ENCODE results near the gene LDAH.

Gene LDAH

GRCh38 chr2:20661421-20662307 lies 161.2 kb downstream of the LDAH start:
- TF ChIP-seq CTCF (IDR thresholded peaks at IDR 0.05; ENCODE audit: insufficient read depth, low read depth, low read length, missing control alignments), result peak; percentile 97
- DNase-seq (ENCODE audit: low read depth), result peak; percentile 81
- no peak overlapping the region for H3K4me3 ChIP-seq (ENCODE audit: low read depth, low read length)

GRCh38 chr2:20660506-20661420 lies 162.1 kb downstream of the LDAH start:
- no peak for TF ChIP-seq CTCF (IDR thresholded peaks at IDR 0.05; ENCODE audit: insufficient read depth, low read depth, low read length, missing control alignments)
- no peak for DNase-seq (ENCODE audit: low read depth)
- H3K4me3 ChIP-seq (ENCODE audit: low read depth, low read length), result no peak overlapping the region

DNA sequence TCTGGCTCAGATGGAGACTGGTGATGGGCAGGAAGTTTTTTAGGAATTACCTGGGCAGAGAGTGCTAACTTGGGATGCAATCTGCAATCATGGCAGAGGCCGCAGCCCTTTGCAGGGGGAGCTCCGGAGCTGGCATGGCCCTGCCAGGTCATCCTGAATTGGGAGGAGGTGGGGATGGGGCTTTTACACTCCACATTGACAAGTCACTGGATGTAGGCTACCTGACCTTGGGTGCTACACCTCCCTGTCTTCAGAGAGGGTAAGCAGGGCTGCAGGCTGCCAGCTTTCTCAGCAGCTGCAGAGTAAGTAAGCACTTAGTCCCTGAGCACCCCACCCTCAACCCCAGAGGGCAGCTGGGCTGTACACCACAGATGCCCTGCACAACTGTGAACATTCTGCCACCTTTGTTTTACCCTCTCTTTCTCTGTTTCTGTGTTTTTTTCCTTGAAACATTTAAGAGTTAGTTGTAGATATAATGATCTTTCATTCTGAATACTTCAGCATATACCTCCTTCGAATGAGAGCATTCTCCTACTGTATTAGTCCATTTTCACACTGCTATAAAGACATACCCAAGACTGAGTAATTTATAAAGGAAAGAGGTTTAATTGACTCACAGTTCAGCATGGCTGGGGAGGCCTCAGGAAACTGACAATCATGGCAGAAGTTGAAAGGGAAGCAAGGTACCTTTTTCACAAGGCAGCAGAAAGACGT lies 165.2 kb downstream of the LDAH start:
- no peak overlapping the region for H3K4me3 ChIP-seq (ENCODE audit: low read depth, low read length)
- no peak for TF ChIP-seq CTCF (IDR thresholded peaks at IDR 0.05; ENCODE audit: insufficient read depth, low read depth, low read length, missing control alignments)

DNA sequence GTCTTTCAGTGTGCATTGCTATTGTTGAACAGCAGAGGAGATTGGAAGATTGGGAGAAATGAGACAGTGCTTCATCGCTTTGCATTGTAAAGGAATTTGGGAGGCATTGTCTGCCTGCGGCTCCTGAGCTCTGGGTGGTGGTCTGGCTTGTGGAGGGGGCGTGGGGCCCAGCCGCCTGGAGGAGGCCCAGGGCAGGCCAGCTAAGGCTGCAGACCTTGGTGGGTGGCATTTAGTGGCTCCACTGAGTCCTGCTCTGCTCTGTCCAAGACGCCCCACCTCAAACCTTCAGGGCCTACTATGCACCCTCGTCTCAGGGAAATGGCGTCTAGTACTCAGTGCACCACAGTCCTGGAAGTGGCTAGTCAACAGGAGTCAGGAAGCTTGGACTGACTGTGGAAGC lies 166.3 kb downstream of the LDAH start:
- DNase-seq (ENCODE audit: low read depth), result no peak
- H3K4me3 ChIP-seq (ENCODE audit: low read depth, low read length), result no peak overlapping the region
- TF ChIP-seq CTCF (IDR thresholded peaks at IDR 0.05; ENCODE audit: insufficient read depth, low read depth, low read length, missing control alignments), result no peak

More for the DNA sequence above, 165.2 kb downstream of the LDAH start:
- no peak for DNase-seq (ENCODE audit: low read depth)

DNA sequence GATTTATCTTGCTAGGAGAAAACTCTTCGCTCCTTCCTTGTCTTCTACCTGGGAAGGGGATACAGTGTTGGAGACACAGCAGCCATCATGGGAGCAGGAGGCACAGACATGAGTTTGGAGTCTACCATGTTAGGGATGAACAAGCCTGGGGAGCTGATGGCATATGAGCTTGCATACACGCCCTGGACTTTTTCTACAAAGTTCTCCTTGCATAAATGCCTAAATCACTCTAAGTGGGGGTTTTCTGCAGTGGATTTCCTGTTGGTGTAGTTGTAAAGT lies 168.4 kb downstream of the LDAH start:
- H3K4me3 ChIP-seq (ENCODE audit: low read depth, low read length), result no peak overlapping the region
- DNase-seq (ENCODE audit: low read depth), result no peak
- no peak for TF ChIP-seq CTCF (IDR thresholded peaks at IDR 0.05; ENCODE audit: insufficient read depth, low read depth, low read length, missing control alignments)

DNA sequence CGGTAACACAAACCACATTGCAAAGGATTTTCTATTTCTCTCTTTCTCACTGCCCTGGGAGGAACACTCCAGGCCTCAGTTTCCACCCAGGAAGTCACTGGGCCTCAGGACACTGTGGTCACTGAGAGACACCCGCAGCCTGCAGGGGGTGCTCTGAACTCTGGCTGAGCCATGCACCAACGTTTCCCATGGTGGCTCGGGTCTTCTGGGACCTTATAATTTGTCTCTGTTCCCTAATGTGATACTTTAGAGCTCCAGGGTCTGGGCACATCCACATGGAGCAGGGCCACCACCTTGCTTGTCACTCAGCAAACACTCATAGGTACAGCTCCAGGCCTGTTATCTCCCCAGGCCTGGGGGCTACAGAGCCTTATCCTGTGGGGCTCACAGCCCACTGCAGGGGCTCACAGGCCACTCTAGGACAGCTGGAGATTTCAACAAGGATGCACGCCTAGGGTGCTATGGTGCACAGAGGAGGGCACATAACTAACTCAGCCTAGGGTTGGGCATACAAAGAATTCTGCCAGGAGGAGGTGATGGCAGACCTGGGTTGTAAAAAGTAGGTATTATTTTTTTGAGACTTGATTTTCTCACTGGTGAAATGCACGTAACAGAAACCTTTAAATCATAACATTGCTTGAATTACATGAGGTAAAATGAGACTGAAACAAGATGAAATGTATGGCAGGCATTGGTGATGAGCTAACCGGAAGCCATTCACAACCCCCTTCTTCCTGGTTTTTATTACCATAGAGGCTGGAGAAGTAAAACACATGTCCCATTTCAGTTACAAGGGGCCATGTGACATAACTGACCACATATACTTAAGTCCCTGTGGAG lies 169.0 kb downstream of the LDAH start:
- TF ChIP-seq CTCF (IDR thresholded peaks at IDR 0.05; ENCODE audit: insufficient read depth, low read depth, low read length, missing control alignments), result no peak
- DNase-seq (ENCODE audit: low read depth), result no peak
- no peak overlapping the region for H3K4me3 ChIP-seq (ENCODE audit: low read depth, low read length)
